Smooth muscle cell (in vitro differentiated cells): Measurements from ENCODE around the gene BABAM2. TPM values are rescaled to one million over a fixed set of nuclear protein-coding genes. Genes with fewer than 3 reads are reported as not detected.

ENCODE experiments used
- DNase-seq: peaks from one replicate; lab custom pipeline; 2025; ENCODE audit not compliant: unreplicated experiment; lab: John Stamatoyannopoulos, UW
- H2AFZ ChIP-seq: fragments of 200-600 bp; sonication (generic); 2 replicates; pipeline ENCODE4 v1.6.0; 2016; ENCODE audit warnings: antibody characterized with exemption, low read depth, mild to moderate bottlenecking
- H3F3A ChIP-seq: fragments of 200-600 bp; sonication (generic); 2 replicates; pipeline ENCODE4 v1.6.0; 2017; ENCODE audit warnings: antibody characterized with exemption, low read depth
- H3K27ac ChIP-seq: fragments of 200-600 bp; sonication (generic); 2 replicates; pipeline ENCODE4 v1.5.1; 2016; ENCODE audit warnings: low read depth, mild to moderate bottlenecking
- H3K27me3 ChIP-seq: fragments of 200-600 bp; sonication (generic); 2 replicates; pipeline ENCODE4 v1.6.1; 2016; ENCODE audit warnings: low read depth, mild to moderate bottlenecking
- H3K36me3 ChIP-seq: fragments of 200-600 bp; sonication (generic); 2 replicates; pipeline ENCODE4 v1.5.1; 2016; ENCODE audit warnings: low read depth
- H3K4me1 ChIP-seq: fragments of 200-600 bp; sonication (generic); 2 replicates; pipeline ENCODE4 v1.5.1; 2016; ENCODE audit warnings: low read depth
- H3K4me2 ChIP-seq: fragments of 200-600 bp; sonication (generic); 2 replicates; pipeline ENCODE4 v1.6.0; 2016; ENCODE audit warnings: mild to moderate bottlenecking
- H3K4me3 ChIP-seq: fragments of 200-600 bp; sonication (generic); 2 replicates; pipeline ENCODE4 v1.5.1; 2016; ENCODE audit warnings: mild to moderate bottlenecking
- H3K79me2 ChIP-seq: fragments of 200-600 bp; sonication (generic); 2 replicates; pipeline ENCODE4 v1.6.0; 2016; ENCODE audit warnings: low read depth, mild to moderate bottlenecking
- H3K9ac ChIP-seq: fragments of 200-600 bp; sonication (generic); 2 replicates; pipeline ENCODE4 v1.6.0; 2016; ENCODE audit warnings: low read depth
- H3K9me3 ChIP-seq: fragments of 200-600 bp; sonication (generic); replicated peaks from 2 replicates; pipeline ENCODE4 v1.5.1; 2016; ENCODE audit warnings: low read depth
- H4K20me1 ChIP-seq: fragments of 200-600 bp; sonication (generic); 2 replicates; pipeline ENCODE4 v1.6.0; 2016; ENCODE audit warnings: low read depth
- CTCF ChIP-seq: fragments of 200-600 bp; sonication (generic); IDR thresholded peaks from 2 replicates; pipeline ENCODE4 v1.5.1; 2017; ENCODE audit warnings: borderline replicate concordance, mild to moderate bottlenecking, antibody characterized with exemption; ENCODE audit not compliant: insufficient read depth, poor library complexity, severe bottlenecking
- WGBS: methylation state at CpG from one replicate; pipeline ENCODE4 v1.1.7; 2016; ENCODE audit warnings: low lambda C conversion rate; 5-methylcytosine and 5-hydroxymethylcytosine counted together
- polyA plus RNA-seq: library from polyadenylated mRNA; unstranded; fragments of >200 nt; fragmentation: Nextera tagmentation; extraction: Ambion mirVana; gene quantifications from 2 replicates; pipeline ENCODE4 v1.2.1, GENCODE V29; 2016
- total RNA-seq: library from RNA; depleted of rRNA; stranded (reverse); fragments of >200 nt; gene quantifications from 2 replicates; pipeline ENCODE4 v1.2.3, GENCODE V29; 2014

Gene BABAM2
- total and polyA plus RNA-seq, 2 experiments from 2014 or later: 26.5 to 29.1 TPM

- no peak for DNase-seq
- Histone ChIP-seq H3K4me1 (peaks cover 2% of the 10 kb centered on the region), H3K9ac (no peak overlapping the region), H4K20me1 (no peaks in the 10 kb centered on the region), H3F3A (peaks cover 28% of the 10 kb centered on the region), H3K27ac (no peak overlapping the region), H3K36me3 (no peaks in the 10 kb centered on the region), H3K4me2 (no peak overlapping the region), H3K4me3 (no peak overlapping the region), H3K9me3 (no peaks in the 10 kb centered on the region), H2AFZ (no peak overlapping the region), H3K79me2 (no peaks in the 10 kb centered on the region), H3K27me3 (no peaks in the 10 kb centered on the region)
- 71% methylated on average over 12 of the region's 12 CpGs for WGBS
- no peak for TF ChIP-seq CTCF
These were observed 470.3 kb downstream of the BABAM2 start for GRCh38 chr2:28360718-28361293.

- H3K9me3 ChIP-seq: no peaks in the 10 kb centered on the region
- H4K20me1 ChIP-seq: no peaks in the 10 kb centered on the region
- no peaks in the 10 kb centered on the region for H3K36me3 ChIP-seq
- H3K9ac ChIP-seq: no peak overlapping the region
- H3F3A ChIP-seq: peaks cover 32% of the 10 kb centered on the region
- no peaks in the 10 kb centered on the region for H3K27me3 ChIP-seq
- no peak overlapping the region for H2AFZ ChIP-seq
- no peak overlapping the region for H3K27ac ChIP-seq
- H3K4me3 ChIP-seq: no peak overlapping the region
- H3K79me2 ChIP-seq: no peaks in the 10 kb centered on the region
- no peak overlapping the region for H3K4me2 ChIP-seq
- 76% methylated on average over 12 of the region's 12 CpGs for WGBS
- DNase-seq: no peak
- TF ChIP-seq CTCF: no peak
- peaks cover 7% of the 10 kb centered on the region for H3K4me1 ChIP-seq
These were observed 471.6 kb downstream of the BABAM2 start for GRCh38 chr2:28361991-28362710.

- Histone ChIP-seq H3K79me2 (no peaks in the 10 kb centered on the region), H3K36me3 (no peaks in the 10 kb centered on the region), H2AFZ (no peak overlapping the region), H3F3A (peaks cover 32% of the 10 kb centered on the region), H3K27ac (no peak overlapping the region), H3K4me3 (no peak overlapping the region), H3K27me3 (no peaks in the 10 kb centered on the region), H4K20me1 (no peaks in the 10 kb centered on the region), H3K4me2 (no peak overlapping the region), H3K9me3 (no peaks in the 10 kb centered on the region), H3K9ac (no peak overlapping the region), H3K4me1 (peaks cover 7% of the 10 kb centered on the region)
- WGBS: 60% methylated on average over 15 of the region's 15 CpGs
- no peak for TF ChIP-seq CTCF
- DNase-seq: no peak
These were observed 472.5 kb downstream of the BABAM2 start for GRCh38 chr2:28362991-28363521.
